Measurements from ENCODE around the gene ENTHD1. TPM values are rescaled to one million over a fixed set of nuclear protein-coding genes. Genes with fewer than 3 reads are reported as not detected.
"Not testable (repeated sequence)": the region's sequence is repeated elsewhere in the genome, so short reads cannot be mapped to it uniquely, and the experiment has no call there.

ENTHD1 gene
- total RNA-seq, 2 donors from 2014 or later, result 0.31 to 1.5 TPM

- H3K27ac Mint-ChIP-seq, result peak overlapping the region in 1 of 2 donors; percentile 53
- no peaks in the 10 kb centered on the region for H3K36me3 Mint-ChIP-seq
- H3K9me3 Mint-ChIP-seq, result no peaks in the 10 kb centered on the region
- no peak for DNase-seq (ENCODE audit: low spot score in 2 of 2)
- peak; percentile 55 to 71 for ATAC-seq
Observed at GRCh38 chr22:39746600-39747262, 146.8 kb downstream of the ENTHD1 start.

GRCh38 chr22:39745789-39746188, 147.8 kb downstream of the ENTHD1 start:
- Mint-ChIP-seq H3K9me3 (no peaks in the 10 kb centered on the region), H3K36me3 (no peaks in the 10 kb centered on the region), H3K27ac (peak overlapping the region; percentile 12 to 53)
- DNase-seq (ENCODE audit: low spot score in 2 of 2) (no peak), ATAC-seq (peak; percentile 56 to 67)

- DNase-seq (ENCODE audit: low spot score in 2 of 2) (no peak), ATAC-seq (no peak)
- peaks cover 0 to 1% of the 10 kb centered on the region in 2 donors for H3K9me3 Mint-ChIP-seq
- peaks cover 0 to 1% of the 10 kb centered on the region in 2 donors for H3K36me3 Mint-ChIP-seq
- H3K27ac Mint-ChIP-seq, result no peak overlapping the region
Observed at GRCh38 chr22:39744353-39744752, 149.2 kb downstream of the ENTHD1 start.

- ATAC-seq, result no peak
- Mint-ChIP-seq H3K9me3 (peaks cover 0 to 4% of the 10 kb centered on the region in 2 donors), H3K36me3 (peaks cover 0 to 5% of the 10 kb centered on the region in 2 donors), H3K27ac (no peak overlapping the region)
- no peak for DNase-seq (ENCODE audit: low spot score in 2 of 2)
Observed at GRCh38 chr22:39743935-39744334, 149.6 kb downstream of the ENTHD1 start.

DNA sequence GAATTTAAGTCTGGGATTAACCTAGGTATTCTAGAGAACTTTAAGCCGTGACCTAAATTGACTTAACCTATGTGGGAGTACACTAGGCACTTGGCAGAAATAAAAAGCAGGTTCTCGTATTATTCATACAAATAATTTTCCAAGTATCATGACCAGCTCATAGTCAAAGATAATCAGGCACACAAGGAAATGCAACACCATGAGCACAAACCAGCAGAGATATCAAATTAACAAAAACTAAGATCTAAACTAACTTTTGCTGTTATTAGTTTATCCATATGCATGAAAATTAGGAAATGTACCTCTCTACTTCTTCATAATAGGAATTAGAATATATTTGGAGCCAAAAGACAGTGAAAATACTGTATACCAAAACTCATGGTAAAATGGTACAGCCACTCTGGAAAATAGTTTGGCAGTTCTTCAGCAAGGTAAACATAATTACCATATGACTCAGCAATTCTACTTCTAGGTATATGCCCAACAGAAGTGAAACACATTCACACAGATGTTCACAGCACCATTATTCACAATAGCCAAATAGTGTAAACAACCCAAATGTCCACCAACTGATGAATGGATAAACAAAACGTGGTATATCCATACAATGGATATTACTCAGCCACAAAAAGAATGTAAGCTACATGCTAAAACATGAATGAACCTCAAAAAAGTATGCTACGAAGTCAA, 154.1 kb downstream of the ENTHD1 start:
- DNase-seq (ENCODE audit: low spot score in 2 of 2), result no peak
- peaks cover 0 to 5% of the 10 kb centered on the region in 2 donors for H3K36me3 Mint-ChIP-seq
- ATAC-seq, result no peak
- H3K27ac Mint-ChIP-seq, result no peak overlapping the region
- H3K9me3 Mint-ChIP-seq, result peaks cover 0 to 4% of the 10 kb centered on the region in 2 donors

GRCh38 chr22:39738746-39739145, 154.8 kb downstream of the ENTHD1 start:
- no peak for DNase-seq (ENCODE audit: low spot score in 2 of 2)
- peaks cover 0 to 5% of the 10 kb centered on the region in 2 donors for H3K36me3 Mint-ChIP-seq
- peaks cover 0 to 4% of the 10 kb centered on the region in 2 donors for H3K9me3 Mint-ChIP-seq
- no peak overlapping the region for H3K27ac Mint-ChIP-seq
- ATAC-seq, result no peak

DNA sequence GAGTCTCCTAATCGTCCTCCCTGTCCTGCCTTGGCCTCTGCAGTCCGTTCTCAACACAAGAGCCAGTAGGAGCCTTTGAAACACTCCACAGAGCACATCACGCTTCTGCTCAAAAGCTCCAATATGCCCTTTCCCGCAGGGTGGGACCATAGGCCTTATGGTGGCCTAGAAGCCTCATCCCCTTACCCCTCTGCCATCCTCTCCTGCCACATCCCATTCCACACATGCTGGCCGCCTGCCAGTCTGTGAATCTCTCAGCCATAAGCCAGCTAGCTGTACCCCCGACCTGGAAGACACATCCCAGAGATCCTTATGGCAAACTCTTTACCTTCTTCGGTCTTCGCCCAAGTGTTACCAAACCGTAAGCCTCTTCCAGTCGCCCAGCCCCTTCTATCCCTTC, 157.8 kb downstream of the ENTHD1 start:
- Mint-ChIP-seq H3K9me3 (peaks cover 0 to 4% of the 10 kb centered on the region in 2 donors), H3K36me3 (peaks cover 0 to 5% of the 10 kb centered on the region in 2 donors), H3K27ac (no peak overlapping the region)
- DNase-seq (ENCODE audit: low spot score in 2 of 2) (no peak), ATAC-seq (no peak)

DNA sequence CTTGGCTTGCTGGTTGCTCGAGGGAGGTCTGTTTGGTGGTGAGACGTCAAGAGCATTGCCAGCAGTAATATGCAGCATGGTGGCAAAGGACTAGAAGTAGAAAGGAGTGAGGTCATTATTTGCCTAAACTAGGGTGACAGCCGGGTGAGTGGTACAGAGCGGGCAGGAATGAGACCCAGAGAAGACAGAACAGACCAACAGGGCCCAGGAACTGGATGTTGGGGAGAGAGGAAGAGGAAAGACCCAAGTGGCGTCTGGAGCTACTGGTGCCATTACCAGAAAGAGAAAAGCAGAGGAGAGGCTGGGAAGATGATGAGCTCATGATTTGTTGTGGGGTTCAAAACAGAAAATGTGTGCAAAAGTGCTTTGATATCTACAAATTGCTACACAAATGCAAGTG, 158.7 kb downstream of the ENTHD1 start:
- DNase-seq (ENCODE audit: low spot score in 2 of 2) (no peak), ATAC-seq (no peak)
- Mint-ChIP-seq H3K36me3 (peaks cover 0 to 5% of the 10 kb centered on the region in 2 donors), H3K9me3 (peaks cover 0 to 4% of the 10 kb centered on the region in 2 donors), H3K27ac (no peak overlapping the region)

DNA sequence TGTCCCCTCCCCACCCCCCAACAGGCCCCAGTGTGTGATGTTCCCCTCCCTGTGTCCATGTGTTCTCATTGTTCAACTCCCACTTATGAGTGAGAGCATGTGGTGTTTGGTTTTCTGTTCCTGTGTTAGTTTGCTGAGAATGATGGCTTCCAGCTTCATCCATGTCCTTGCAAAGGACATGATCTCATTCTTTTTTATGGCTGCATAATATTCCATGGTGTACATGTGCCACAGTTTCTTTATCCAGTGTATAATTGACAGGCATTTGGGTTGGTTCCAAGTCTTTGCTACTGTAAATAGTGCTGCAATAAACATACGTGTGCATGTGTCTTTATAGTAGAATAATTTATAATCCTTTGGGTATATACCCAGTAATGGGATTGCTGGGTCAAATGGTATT, 159.5 kb downstream of the ENTHD1 start:
- not testable (repeated sequence) for H3K36me3 Mint-ChIP-seq; H3K9me3 Mint-ChIP-seq; DNase-seq (ENCODE audit: low spot score in 2 of 2); ATAC-seq; H3K27ac Mint-ChIP-seq

GRCh38 chr22:39733191-39733590, 160.4 kb downstream of the ENTHD1 start:
- DNase-seq (ENCODE audit: low spot score in 2 of 2), result no peak
- no peaks in the 10 kb centered on the region for H3K36me3 Mint-ChIP-seq
- no peak overlapping the region for H3K27ac Mint-ChIP-seq
- no peaks in the 10 kb centered on the region for H3K9me3 Mint-ChIP-seq
- ATAC-seq, result no peak

DNA sequence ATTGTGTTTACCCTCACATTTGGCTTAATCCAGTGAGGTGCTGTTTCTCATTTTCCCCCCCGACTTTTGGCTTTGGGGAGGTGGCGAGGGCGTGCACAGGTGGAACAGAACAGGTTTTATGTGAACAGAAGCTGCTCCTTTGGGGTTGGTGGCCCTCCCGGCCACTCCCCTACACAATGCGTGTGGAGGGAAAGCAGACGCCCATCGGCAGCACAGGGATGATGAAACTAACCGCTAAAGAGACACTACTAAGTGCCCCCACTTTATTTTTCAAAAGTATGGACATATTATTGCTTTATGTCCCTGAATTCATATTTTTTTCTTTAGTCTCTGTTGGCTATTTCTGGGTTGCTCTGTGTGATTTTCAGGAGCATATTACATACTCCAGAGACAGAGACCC, 160.9 kb downstream of the ENTHD1 start:
- ATAC-seq, result no peak
- no peak overlapping the region for H3K27ac Mint-ChIP-seq
- no peaks in the 10 kb centered on the region for H3K36me3 Mint-ChIP-seq

DNA sequence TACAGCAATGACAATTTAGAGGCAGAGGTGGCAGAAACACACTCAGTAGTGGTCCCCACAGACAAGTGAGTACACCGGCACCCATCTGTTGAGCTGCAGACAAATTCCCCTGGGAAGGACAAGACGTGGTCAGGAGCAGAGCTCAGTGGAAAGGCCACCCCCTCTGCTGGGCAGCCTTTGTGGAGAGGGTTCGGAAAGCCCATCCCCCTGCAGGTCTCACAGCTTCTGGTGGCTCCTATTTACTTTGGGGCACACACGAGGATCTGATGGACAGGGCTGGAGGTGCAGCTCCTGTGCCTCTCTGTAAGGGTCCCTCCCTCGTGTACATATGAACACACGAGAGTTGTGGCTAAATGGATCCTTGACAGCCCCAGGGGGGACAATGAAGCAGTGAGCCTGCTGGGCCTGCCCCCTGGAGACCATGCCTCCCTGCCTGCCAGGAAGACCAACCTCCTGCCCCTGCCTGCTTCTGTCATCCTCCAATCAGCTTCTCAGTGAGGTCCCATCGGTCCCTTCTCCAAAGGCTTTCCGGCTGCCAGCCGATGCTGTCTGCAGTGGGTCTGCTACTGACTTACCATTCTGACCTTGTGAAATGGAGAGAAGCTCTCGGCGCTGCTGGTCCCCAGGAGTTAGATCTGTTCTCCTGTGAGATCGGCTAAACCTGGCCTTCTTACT, 161.5 kb downstream of the ENTHD1 start:
- ATAC-seq (no peak), DNase-seq (ENCODE audit: low spot score in 2 of 2) (no peak)
- no peaks in the 10 kb centered on the region for H3K9me3 Mint-ChIP-seq
- H3K36me3 Mint-ChIP-seq, result no peaks in the 10 kb centered on the region
- no peak overlapping the region for H3K27ac Mint-ChIP-seq

More for the DNA sequence above, 160.9 kb downstream of the ENTHD1 start:
- no peak for DNase-seq (ENCODE audit: low spot score in 2 of 2)
- no peaks in the 10 kb centered on the region for H3K9me3 Mint-ChIP-seq

- Mint-ChIP-seq H3K27ac (no peak overlapping the region), H3K9me3 (no peaks in the 10 kb centered on the region), H3K36me3 (no peaks in the 10 kb centered on the region)
- no peak for DNase-seq (ENCODE audit: low spot score in 2 of 2)
- no peak for ATAC-seq
Observed at GRCh38 chr22:39731481-39731880, 162.1 kb downstream of the ENTHD1 start.

- no peak for ATAC-seq
- H3K9me3 Mint-ChIP-seq, result no peaks in the 10 kb centered on the region
- no peak for DNase-seq (ENCODE audit: low spot score in 2 of 2)
- H3K36me3 Mint-ChIP-seq, result no peaks in the 10 kb centered on the region
- H3K27ac Mint-ChIP-seq, result no peak overlapping the region
Observed at GRCh38 chr22:39729141-39729934, 164.2 kb downstream of the ENTHD1 start.

DNA sequence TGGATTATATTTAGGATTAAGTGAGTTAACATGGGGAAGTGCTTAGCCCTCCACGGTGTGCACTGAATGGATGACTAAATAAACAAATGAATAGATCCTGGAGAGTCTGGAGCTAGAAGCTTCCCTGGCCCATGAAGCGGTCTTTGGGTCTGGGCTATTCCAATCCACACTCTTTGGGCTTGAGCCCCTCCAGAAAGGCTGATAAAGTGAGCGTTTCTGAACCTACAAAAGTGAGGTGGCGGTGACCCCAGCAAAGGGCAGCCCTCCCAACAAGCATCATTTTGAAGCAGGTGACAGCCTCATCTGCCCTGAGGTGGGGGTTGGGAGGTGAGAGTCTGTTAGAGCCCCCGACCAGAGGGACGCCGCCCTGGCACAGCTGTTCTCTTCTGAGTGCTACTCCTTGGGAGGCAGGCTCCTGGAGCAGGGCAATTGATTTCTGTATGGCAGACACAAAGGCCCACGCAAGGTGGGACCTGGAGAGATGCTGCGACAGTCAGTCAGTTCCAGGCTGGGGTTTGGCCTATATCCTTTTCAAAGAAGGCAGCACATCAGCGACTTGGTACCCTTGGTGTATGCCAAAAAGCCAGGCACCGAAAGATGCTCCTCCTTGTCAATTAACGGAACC, 165.2 kb downstream of the ENTHD1 start:
- H3K9me3 Mint-ChIP-seq, result no peaks in the 10 kb centered on the region
- no peaks in the 10 kb centered on the region for H3K36me3 Mint-ChIP-seq
- ATAC-seq, result no peak
- no peak overlapping the region for H3K27ac Mint-ChIP-seq
- no peak for DNase-seq (ENCODE audit: low spot score in 2 of 2)

DNA sequence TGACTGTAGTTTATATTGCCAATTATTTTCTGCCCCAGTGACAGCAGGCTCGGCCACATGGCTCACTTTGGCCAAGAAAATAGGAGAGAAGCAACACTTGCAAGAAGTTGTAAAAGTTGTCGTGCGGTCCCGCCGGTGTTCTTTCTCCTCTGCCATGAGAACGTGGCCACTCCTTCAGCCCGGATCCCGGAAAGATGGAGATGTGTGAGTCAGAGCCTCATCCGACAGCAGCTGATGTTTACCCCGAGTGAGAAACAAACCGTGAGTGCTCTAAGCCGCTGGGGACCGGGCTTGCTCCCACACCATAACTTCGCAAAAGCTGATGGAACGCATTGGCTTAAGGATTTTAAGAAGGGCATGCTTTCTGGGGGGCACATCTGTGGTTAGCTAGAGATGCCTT, 166.0 kb downstream of the ENTHD1 start:
- no peak for DNase-seq (ENCODE audit: low spot score in 2 of 2)
- H3K27ac Mint-ChIP-seq, result no peak overlapping the region
- peaks cover 0 to under 1% of the 10 kb centered on the region in 2 donors for H3K9me3 Mint-ChIP-seq
- ATAC-seq, result no peak
- H3K36me3 Mint-ChIP-seq, result peaks cover 0 to 1% of the 10 kb centered on the region in 2 donors

Measured in activated naive CD4-positive, alpha-beta T cell treated with anti-CD3 and anti-CD28 coated beads, Interleukin-2, amount 50 U/mL, for 72 hours (primary cell).